HL-60/S4 (cell line): ENCODE results near the gene SKIC3.

Source experiments
- in situ Hi-C: fragments of 300-500 bp; cut with MboI; formaldehyde crosslinking; loops from 2 replicates; pipeline ENCODE4 v1.14.3; 2022; ENCODE audit warnings: low sequenced_read_pairs

Gene SKIC3

DNA sequence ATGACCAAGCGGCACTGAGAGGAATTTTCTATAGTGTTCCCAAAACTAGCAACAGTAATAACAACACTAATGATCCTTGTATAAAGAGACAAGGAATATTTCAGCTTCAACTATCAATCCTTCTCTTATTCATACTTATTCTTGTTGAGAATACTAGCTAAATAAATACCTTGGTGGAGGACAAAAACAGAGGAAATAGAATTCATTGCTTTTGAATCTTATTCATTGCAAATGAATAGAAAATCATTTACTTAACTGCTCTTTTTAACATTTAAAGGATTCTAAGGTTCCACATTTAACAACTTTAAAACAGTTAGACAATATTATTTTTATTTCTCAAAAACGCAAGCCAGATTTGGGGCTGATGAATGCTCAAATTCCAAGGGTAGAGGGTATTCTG is 22.4 kb downstream of the SKIC3 start:
- in situ Hi-C loops = no loop called here

DNA sequence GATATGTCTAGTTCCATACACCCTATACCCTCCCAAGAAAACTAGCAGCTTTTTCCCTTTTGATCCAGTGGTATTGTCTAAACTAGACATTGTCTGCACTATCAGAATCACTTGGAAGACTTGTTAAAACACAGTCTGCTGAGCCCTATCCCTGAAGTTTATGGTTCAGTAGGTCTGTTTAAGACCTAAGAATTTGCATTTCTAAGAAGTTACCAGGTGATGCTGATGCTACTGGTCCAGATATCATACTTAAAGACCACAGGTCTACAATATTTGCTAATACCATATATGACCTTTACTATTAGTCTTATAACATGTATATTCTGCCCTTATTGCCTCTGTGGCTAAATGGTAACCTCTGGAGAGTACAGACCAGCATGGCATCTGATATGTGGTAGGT is 23.3 kb downstream of the SKIC3 start:
- in situ Hi-C loops = no loop called here

DNA sequence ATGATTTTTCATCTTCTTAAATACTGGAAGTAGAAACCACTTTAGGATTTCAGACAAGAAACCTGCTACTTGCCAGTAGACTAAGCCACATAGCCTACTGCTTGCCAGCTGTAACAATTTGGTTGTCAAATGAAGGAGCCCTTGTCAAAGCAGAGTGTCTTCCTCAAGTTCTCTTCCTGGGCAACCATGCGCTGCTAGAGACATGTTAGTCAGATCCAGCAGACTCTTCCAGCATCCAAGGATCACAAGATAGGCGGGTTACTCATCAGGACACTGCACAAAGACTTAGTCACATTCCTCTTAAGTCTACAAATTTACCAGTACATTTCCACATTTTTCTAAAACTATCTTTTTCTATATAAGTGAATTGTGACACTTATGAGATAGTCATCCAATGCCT is 24.4 kb downstream of the SKIC3 start:
- in situ Hi-C loops = no loop called here

DNA sequence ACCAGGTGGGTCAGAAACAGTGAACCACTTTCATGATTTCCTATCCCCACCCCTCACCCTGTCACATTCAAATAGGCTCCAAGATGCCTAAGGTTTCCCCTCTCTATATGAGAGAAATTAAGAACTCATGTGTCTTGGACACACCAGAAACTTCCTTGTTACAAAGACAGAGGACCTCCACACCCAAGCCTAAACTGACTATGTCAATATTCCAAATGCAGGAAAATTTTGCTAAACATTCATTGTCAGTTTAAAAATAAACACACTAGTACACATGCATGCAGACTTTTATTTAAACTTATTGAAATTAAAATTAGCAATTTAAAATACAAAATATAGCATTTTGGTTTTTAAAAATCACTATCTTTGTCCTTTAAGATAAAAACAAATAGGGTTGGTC is 26.2 kb downstream of the SKIC3 start:
- in situ Hi-C loops = no loop called here

DNA sequence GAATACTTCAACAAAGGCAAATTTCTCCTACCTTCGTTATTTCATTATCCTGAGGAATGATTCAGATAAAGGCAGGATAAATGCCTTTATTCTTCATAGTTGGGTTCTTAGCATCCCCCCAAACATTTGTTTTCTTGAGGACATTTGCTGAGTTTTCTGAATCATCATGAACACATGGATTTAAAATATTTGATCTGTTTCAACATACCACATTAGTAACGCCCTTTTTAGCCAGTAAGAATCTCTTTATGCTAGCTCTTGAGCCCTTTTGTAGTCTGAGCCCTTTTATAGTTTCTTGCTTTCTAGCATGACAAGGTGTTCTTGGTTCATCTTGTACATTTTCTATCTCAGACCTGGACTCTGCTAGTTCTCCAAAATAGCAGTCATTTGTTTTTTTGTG is 27.9 kb downstream of the SKIC3 start:
- in situ Hi-C loops = no loop called here

DNA sequence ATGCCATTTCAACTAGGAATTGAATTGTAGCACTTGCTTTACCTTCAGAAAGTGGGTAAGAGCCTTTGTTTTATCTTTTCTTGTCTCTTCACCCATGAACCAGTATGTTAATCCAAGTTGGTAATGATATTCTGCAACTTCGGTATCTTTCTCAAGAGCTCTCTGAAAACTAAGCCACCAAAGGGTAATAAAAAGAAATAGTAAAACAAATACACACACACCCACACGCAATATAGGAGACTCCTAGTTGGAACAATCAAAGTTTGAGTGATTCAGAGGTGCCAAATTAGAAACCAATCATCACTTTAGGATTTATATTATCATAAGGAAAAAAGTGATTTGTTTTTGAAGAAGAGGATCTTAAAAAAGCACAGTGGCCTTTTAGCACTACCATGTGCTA is 30.4 kb downstream of the SKIC3 start:
- in situ Hi-C loops = no loop called here

DNA sequence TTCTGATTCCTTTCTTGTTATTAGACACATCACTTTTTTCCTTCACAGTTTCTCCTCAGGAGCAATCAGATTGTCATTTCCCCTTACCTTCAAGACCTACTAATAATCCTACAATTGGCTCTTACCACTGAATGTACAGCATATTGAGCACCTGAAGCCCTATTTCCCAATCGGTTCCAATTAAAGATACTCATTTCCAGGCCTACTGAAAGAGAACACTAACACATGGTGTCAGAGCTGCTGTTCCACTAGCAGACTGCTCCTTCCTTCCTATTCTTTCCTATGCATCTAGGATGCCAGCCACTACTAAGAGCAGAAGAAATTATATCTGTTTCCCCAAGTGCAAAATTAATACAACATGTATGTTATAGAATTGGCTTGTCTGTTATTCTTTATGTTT is 34.6 kb downstream of the SKIC3 start:
- in situ Hi-C loops = no loop called here

DNA sequence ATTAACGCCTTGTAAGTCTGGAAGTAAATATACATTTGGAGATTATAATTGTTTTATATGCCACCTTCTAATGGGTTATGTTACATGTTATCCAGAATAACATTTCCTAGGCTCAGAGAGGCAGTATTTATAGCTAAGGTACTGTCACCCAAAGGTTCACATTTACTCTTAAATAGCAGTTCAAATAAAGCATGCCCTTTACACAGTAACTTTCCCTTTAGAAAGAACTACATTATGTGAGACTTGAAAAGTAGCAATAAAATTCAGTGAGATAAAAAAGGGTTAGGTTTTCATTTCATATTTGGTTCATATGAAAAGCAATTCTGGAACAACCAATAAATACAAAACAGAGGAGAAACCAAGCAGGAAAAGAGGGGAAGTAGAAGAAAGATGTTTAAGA is 35.1 kb downstream of the SKIC3 start:
- in situ Hi-C loops = no loop called here

DNA sequence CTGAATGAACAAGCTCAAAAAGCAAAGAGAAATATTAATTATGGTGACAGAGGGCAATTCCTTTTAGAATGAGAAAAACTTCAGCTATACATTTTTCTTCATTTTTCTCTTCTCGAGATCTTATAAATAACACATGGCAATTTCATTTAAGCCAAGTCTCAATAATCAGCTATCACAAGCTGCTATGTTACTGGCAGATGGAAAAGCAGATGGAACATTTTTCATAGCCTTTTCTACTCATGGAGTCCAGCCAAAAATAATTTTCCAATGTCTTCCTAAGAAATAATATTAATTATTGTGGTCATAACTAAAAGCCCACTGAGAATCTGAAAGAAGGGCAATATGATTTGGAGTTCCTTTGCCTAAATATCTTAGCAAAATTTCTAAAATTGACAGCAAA is 35.6 kb downstream of the SKIC3 start:
- in situ Hi-C loops = no loop called here

DNA sequence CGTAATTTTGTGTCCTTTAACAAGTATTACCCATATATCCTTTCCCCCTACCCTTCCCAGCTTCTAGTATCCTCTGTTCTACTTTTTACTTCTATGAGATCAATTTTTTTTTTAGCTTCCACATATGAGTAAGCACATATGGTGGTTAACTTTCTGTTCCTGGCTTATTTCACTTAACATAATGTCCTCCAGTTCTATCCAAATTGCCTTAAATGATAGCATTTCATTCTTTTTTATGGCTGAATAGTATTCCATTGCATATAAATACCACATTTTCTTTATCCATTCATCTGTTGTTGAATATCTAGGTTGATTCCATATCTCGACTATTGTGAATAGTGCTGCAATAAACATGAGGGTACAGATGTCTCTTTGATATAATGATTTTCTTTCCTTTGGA is 36.4 kb downstream of the SKIC3 start:
- in situ Hi-C loops = no loop called here

DNA sequence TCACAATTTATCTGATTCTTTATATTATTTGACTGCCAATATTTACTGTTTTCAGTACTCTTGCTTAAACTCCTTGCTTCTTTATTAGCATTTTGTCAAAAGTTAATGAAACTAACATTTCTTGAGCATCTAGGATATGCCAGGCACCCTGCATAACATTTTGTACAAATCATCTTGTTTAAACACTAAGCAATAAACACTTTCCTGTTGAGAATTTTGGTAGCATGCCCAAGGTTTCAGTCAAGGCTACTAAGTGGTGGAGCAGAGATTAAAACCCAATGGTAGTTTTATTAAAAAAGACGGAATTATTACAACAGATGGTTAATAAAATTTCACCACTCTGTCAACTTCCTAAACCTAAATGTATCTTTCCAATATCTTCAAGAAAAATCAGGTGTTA is 43.2 kb downstream of the SKIC3 start:
- in situ Hi-C loops = no loop called here

DNA sequence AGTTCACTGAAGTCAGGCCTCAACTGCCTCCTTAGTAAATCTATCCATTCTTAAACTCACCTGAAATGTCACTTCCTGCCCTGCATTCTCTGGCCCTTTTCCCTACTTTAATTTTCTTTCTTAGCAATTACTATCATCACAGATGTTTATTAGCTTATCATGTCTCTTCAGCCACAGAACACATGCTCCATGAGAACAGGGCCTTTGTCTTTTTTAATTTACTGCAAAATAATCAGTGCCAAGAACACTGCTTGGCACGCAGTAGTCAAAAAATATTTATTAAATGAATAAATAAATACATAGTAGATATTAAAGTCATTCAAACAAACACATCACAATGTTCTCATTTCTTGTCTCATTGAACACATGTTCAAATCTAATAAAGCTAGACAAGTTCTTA is 46.2 kb downstream of the SKIC3 start:
- in situ Hi-C loops = no loop called here
